Chondrocyte (in vitro differentiated cells): Measurements from ENCODE around the gene HCCS. TPM values are rescaled to one million over a fixed set of nuclear protein-coding genes. Genes with fewer than 3 reads are reported as not detected.
A peak's percentile ranks its signal among the peaks of the same experiment; 100 is the strongest.

Experiments used
- DNase-seq: peaks from one replicate; pipeline ENCODE4 v3.0.0; 2021; ENCODE audit warnings: mixed read lengths, low spot score
- H3K27ac Mint-ChIP-seq: one replicate; pipeline ENCODE4 v1.8.0; 2021; ENCODE audit warnings: mild to moderate bottlenecking, moderate library complexity, mixed read lengths; ENCODE audit not compliant: unreplicated experiment
- H3K27me3 Mint-ChIP-seq: 2 replicates; pipeline ENCODE4 v1.8.0; 2021; ENCODE audit warnings: low read depth, mixed read lengths
- H3K36me3 Mint-ChIP-seq: 2 replicates; pipeline ENCODE4 v1.8.0; 2021; ENCODE audit warnings: low read depth, mixed read lengths
- H3K4me1 Mint-ChIP-seq: 2 replicates; pipeline ENCODE4 v1.8.0; 2021; ENCODE audit warnings: low read depth, mild to moderate bottlenecking, mixed read lengths
- H3K4me3 Mint-ChIP-seq: one replicate; pipeline ENCODE4 v1.8.0; 2021; ENCODE audit warnings: mild to moderate bottlenecking, moderate library complexity, mixed read lengths; ENCODE audit not compliant: unreplicated experiment
- H3K9me3 Mint-ChIP-seq: 2 replicates; pipeline ENCODE4 v1.8.0; 2021; ENCODE audit warnings: low read depth, mixed read lengths
- CTCF ChIP-seq: fragments of 200-600 bp; sonication (generic); IDR thresholded peaks from 2 replicates; pipeline ENCODE4 v1.5.0; 2021; ENCODE audit warnings: antibody characterized with exemption, mild to moderate bottlenecking, moderate library complexity
- long read RNA-seq: library from polyadenylated mRNA; stranded (forward); transcript quantifications from one replicate; pipeline ENCODE4 v2.0.0, GENCODE V29; 2021
- total RNA-seq: library from RNA; stranded (reverse); gene quantifications from 3 replicates; pipeline ENCODE4 v1.2.1, GENCODE V29; 2021

The HCCS gene
- total RNA-seq = 25.0 to 25.8 TPM (median 25.5 TPM) in 3 replicates
- long read RNA-seq, transcript HCCS-202 (7 exons, 1,072 nt) = major isoform, 35 of 37 reads
- long read RNA-seq, partial matches to known transcripts = 2 of 37 reads
- long read RNA-seq, other reads (novel, unspliced or antisense) = 0 of 37 reads

- no peak for DNase-seq
- TF ChIP-seq CTCF = peak; percentile 31
- Mint-ChIP-seq H3K9me3 (peaks cover 6% of the 10 kb centered on the region), H3K27me3 (no peaks in the 10 kb centered on the region), H3K36me3 (peaks cover 5% of the 10 kb centered on the region), H3K4me3 (peak within 1 kb of the TSS; percentile 86), H3K27ac (peak within 1 kb of the TSS; percentile 94), H3K4me1 (peaks cover 29% of the 10 kb centered on the region)
These were observed at the start of gene HCCS for GRCh38 chrX:11111037-11111851. Gene HCCS, plus strand, starts transcription at chrX:11111332. Its CDS starts 729 bp downstream, at chrX:11112061.

- Mint-ChIP-seq H3K4me3 (no peak overlapping the region), H3K27ac (peak overlapping the region; percentile 49)
These were observed 46.9 kb upstream of the HCCS start for GRCh38 chrX:11064276-11064675.

GRCh38 chrX:11064851-11065600, 46.1 kb upstream of the HCCS start:
- peaks cover 6% of the 10 kb centered on the region for H3K9me3 Mint-ChIP-seq
- TF ChIP-seq CTCF = no peak
- peaks cover 29% of the 10 kb centered on the region for H3K4me1 Mint-ChIP-seq
- no peaks in the 10 kb centered on the region for H3K36me3 Mint-ChIP-seq
- peak overlapping the region; percentile 10 for H3K4me3 Mint-ChIP-seq
- peak overlapping the region; percentile 83 for H3K27ac Mint-ChIP-seq
- no peaks in the 10 kb centered on the region for H3K27me3 Mint-ChIP-seq
- no peak for DNase-seq

More at GRCh38 chrX:11064276-11064675, 46.9 kb upstream of the HCCS start:
- peaks cover 30% of the 10 kb centered on the region for H3K4me1 Mint-ChIP-seq
- H3K27me3 Mint-ChIP-seq = no peaks in the 10 kb centered on the region
- H3K9me3 Mint-ChIP-seq = peaks cover 7% of the 10 kb centered on the region
- no peak for TF ChIP-seq CTCF
- H3K36me3 Mint-ChIP-seq = no peaks in the 10 kb centered on the region
- no peak for DNase-seq

- Mint-ChIP-seq H3K27ac (no peak overlapping the region), H3K36me3 (no peaks in the 10 kb centered on the region), H3K9me3 (peaks cover 6% of the 10 kb centered on the region), H3K4me1 (peaks cover 21% of the 10 kb centered on the region), H3K27me3 (no peaks in the 10 kb centered on the region), H3K4me3 (no peak overlapping the region)
- no peak for TF ChIP-seq CTCF
- no peak for DNase-seq
These were observed 44.3 kb upstream of the HCCS start for GRCh38 chrX:11066812-11067211.

- DNase-seq = no peak
- Mint-ChIP-seq H3K4me3 (no peak overlapping the region), H3K27ac (no peak overlapping the region), H3K36me3 (no peaks in the 10 kb centered on the region), H3K9me3 (peaks cover 14% of the 10 kb centered on the region), H3K27me3 (no peaks in the 10 kb centered on the region), H3K4me1 (peaks cover 4% of the 10 kb centered on the region)
- no peak for TF ChIP-seq CTCF
These were observed 37.8 kb upstream of the HCCS start for GRCh38 chrX:11073381-11073780.
